Right lobe of liver (tissue), 4 donors: Measurements from ENCODE around the gene RPAP3.

Experiments used
- POLR2A ChIP-seq: fragments of 450-650 bp; IDR thresholded peaks from one replicate; pipeline ENCODE4 v1.6.1; 2017; ENCODE audit warnings: antibody characterized with exemption, mild to moderate bottlenecking
- TF ChIP-seq, protein P1 (sequence below), 4 donors: fragments of 200-600 bp in 3 of 4; fragments of 450-650 bp in 1 of 4; IDR thresholded peaks; one replicate each; pipeline versions ENCODE4 v1.5.1 to v1.8.0; 2016 to 2022; ENCODE audit warnings: antibody characterized with exemption in 4 of 4, mild to moderate bottlenecking in 2 of 4
- donor health status: DM: no; HTN: no; CAD: no.
- donor health status: DM: no; HTN: no; CAD: no.
- donor health status: DM: no; HTN: yes; CAD: no.

DNA sequence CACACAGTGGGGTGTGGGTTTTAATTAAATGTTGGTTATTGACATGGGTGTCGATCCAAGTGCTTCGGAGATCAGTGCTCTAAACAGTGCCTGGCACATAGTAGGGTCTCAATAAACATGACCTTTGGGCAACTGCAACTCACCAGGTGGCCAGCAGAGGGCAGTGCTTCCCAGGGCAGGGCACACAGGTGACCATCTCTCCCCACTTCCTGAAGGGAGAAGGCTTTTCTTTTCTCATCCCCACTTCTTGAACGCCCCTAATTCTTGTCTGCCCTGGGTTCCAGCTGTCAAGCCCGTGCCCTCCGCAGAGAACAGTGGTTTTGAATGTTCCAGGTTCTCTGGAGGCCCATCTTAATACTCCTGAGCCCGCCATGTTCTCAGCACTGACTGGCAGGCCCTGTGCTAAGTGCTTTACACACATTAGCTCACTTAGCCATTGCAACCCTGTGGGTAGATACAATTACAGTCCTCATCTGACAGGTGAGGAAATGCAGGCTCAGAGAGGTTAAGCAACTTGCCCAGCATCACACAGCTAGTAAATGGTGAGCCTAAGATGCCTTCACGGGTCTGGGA, 36.5 kb upstream of the RPAP3 start:
- TF ChIP-seq, protein P1, sequence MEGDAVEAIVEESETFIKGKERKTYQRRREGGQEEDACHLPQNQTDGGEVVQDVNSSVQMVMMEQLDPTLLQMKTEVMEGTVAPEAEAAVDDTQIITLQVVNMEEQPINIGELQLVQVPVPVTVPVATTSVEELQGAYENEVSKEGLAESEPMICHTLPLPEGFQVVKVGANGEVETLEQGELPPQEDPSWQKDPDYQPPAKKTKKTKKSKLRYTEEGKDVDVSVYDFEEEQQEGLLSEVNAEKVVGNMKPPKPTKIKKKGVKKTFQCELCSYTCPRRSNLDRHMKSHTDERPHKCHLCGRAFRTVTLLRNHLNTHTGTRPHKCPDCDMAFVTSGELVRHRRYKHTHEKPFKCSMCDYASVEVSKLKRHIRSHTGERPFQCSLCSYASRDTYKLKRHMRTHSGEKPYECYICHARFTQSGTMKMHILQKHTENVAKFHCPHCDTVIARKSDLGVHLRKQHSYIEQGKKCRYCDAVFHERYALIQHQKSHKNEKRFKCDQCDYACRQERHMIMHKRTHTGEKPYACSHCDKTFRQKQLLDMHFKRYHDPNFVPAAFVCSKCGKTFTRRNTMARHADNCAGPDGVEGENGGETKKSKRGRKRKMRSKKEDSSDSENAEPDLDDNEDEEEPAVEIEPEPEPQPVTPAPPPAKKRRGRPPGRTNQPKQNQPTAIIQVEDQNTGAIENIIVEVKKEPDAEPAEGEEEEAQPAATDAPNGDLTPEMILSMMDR (IDR thresholded peaks at IDR 0.05): peak; percentile 91 to 95 (median 92)
- TF ChIP-seq POLR2A: no peak
